PC-9 (cell line): Measurements from ENCODE around the gene LTBP4. TPM values are rescaled to one million over a fixed set of nuclear protein-coding genes. Genes with fewer than 3 reads are reported as not detected.

ENCODE experiments used
- Bru-seq: library from RNA; stranded (reverse); fragments of 400-500 nt; gene quantifications from one replicate; lab custom pipeline; 2021; lab: Mats Ljungman, UMichigan
- BruChase-seq, 2 experiments: library from RNA; stranded (reverse); fragments of 400-500 nt; gene quantifications; one replicate each; lab custom pipeline; 2021; lab: Mats Ljungman, UMichigan
- BruUV-seq: library from RNA; stranded (reverse); fragments of 400-500 nt; replicated peaks from 2 replicates; lab custom pipeline; 2021; lab: Mats Ljungman, UMichigan
- CTCF ChIA-PET: fragments of 300-600 bp; sonication (Branson Sonifier 250); formaldehyde crosslinking; loops from one replicate; lab custom pipeline; 2022; ENCODE audit warnings: antibody characterized with exemption; lab: Charles Lee
- POLR2A ChIA-PET: fragments of 300-600 bp; sonication (Branson Sonifier 250); formaldehyde crosslinking; loops from one replicate; lab custom pipeline; 2022; ENCODE audit warnings: antibody characterized with exemption; ENCODE audit not compliant: unreplicated experiment; lab: Charles Lee
- DNase-seq, 2 experiments: peaks; one replicate each; pipeline versions ENCODE4 v3.0.0 to v3.0.0-alpha.2; 2015 to 2022; ENCODE audit warnings: mixed read lengths in 1 of 2
- H2AFZ ChIP-seq: fragments of 200-600 bp; sonication (generic); 2 replicates; pipeline ENCODE4 v1.8.1; 2017; ENCODE audit warnings: antibody characterized with exemption
- H3F3A ChIP-seq: fragments of 200-600 bp; sonication (generic); 2 replicates; pipeline ENCODE4 v1.8.1; 2017; ENCODE audit warnings: antibody characterized with exemption, mild to moderate bottlenecking, low read depth; ENCODE audit not compliant: insufficient read depth
- H3K27ac ChIP-seq: fragments of 200-600 bp; sonication (generic); 2 replicates; pipeline ENCODE4 v1.6.1; 2016; ENCODE audit warnings: mixed run types
- H3K27me3 ChIP-seq: fragments of 200-600 bp; sonication (generic); 2 replicates; pipeline ENCODE4 v1.6.1; 2016; ENCODE audit warnings: low read depth, mixed run types; ENCODE audit not compliant: insufficient read depth
- H3K36me3 ChIP-seq: fragments of 200-600 bp; sonication (generic); 2 replicates; pipeline ENCODE4 v1.6.1; 2016; ENCODE audit warnings: low read depth, mixed run types
- H3K4me1 ChIP-seq: fragments of 200-600 bp; sonication (generic); replicated peaks from 2 replicates; pipeline ENCODE4 v1.6.1; 2016; ENCODE audit warnings: mixed run types; ENCODE audit not compliant: insufficient read depth
- H3K4me2 ChIP-seq: fragments of 200-600 bp; sonication (generic); 2 replicates; pipeline ENCODE4 v1.6.1; 2017; ENCODE audit warnings: mixed run types
- H3K4me3 ChIP-seq: fragments of 200-600 bp; sonication (generic); 2 replicates; pipeline ENCODE4 v1.6.1; 2016; ENCODE audit warnings: mixed run types
- H3K79me2 ChIP-seq: fragments of 200-600 bp; sonication (generic); 2 replicates; pipeline ENCODE4 v1.6.1; 2017; ENCODE audit warnings: low read depth, mixed run types
- H3K9me2 ChIP-seq: fragments of 200-600 bp; sonication (generic); 2 replicates; pipeline ENCODE4 v1.8.1; 2017; ENCODE audit warnings: mild to moderate bottlenecking; ENCODE audit not compliant: insufficient read depth
- H3K9me3 ChIP-seq: fragments of 200-600 bp; sonication (generic); 2 replicates; pipeline ENCODE4 v1.8.1; 2016; ENCODE audit warnings: low read depth; ENCODE audit not compliant: insufficient read depth
- H4K20me1 ChIP-seq: fragments of 200-600 bp; sonication (generic); 2 replicates; pipeline ENCODE4 v1.8.1; 2017; ENCODE audit not compliant: insufficient read depth
- CTCF ChIP-seq: fragments of 200-600 bp; sonication (generic); conservative IDR thresholded peaks from 2 replicates; pipeline ENCODE4 v1.6.1; 2017; ENCODE audit warnings: mixed run types, antibody characterized with exemption, mild to moderate bottlenecking, moderate library complexity
- EZH2 ChIP-seq: fragments of 200-600 bp; sonication (generic); IDR thresholded peaks from 2 replicates; pipeline ENCODE4 v1.8.0; 2017; ENCODE audit warnings: antibody characterized with exemption, low read depth
- intact Hi-C: fragments of 100-400 bp; cut with micrococcal nuclease; formaldehyde crosslinking; loops from one replicate; pipeline ENCODE4 v1.10.0; 2022; ENCODE audit not compliant: unreplicated experiment
- long read RNA-seq: library from polyadenylated mRNA; stranded (forward); transcript quantifications from one replicate; pipeline ENCODE4 v2.0.0, GENCODE V29; 2022
- total RNA-seq: library from RNA; stranded (reverse); gene quantifications from 2 replicates; pipeline ENCODE4 v1.2.3, GENCODE V29; 2021

The LTBP4 gene
- total RNA-seq (163 and 203 TPM in 2 replicates), Bru-seq, nascent RNA (percentile 63 among the genes with signal in this experiment), BruChase-seq, experiment 1, labeled RNA remaining after a 2-hour chase (percentile 64 among the genes with signal in this experiment), BruChase-seq, experiment 2, labeled RNA remaining after a 6-hour chase (percentile 77 among the genes with signal in this experiment)
- long read RNA-seq, full-length matches to known transcripts: 3 of 83 reads
- long read RNA-seq, partial matches to known transcripts: 54 of 83 reads
- long read RNA-seq, other reads (novel, unspliced or antisense): 26 of 83 reads

- DNase-seq: no peak
These were observed at the start of gene LTBP4 for GRCh38 chr19:40601134-40601974. Gene LTBP4 (plus strand): TSS chr19:40601369. CDS start chr19:40601388, 19 bp downstream.

GRCh38 chr19:40552848-40553247 is 48.3 kb upstream of the LTBP4 start:
- Histone ChIP-seq H3K9me3 (no peaks in the 10 kb centered on the region), H3K4me2 (no peak overlapping the region), H3K79me2 (no peaks in the 10 kb centered on the region), H3K27ac (no peak overlapping the region), H3F3A (peaks cover 4% of the 10 kb centered on the region; the same call in 1 of the 2 replicates), H2AFZ (no peak overlapping the region), H3K9me2 (no peaks in the 10 kb centered on the region), H3K4me1 (no peaks in the 10 kb centered on the region), H3K27me3 (peaks cover 43% of the 10 kb centered on the region), H4K20me1 (no peaks in the 10 kb centered on the region), H3K4me3 (no peak overlapping the region), H3K36me3 (no peaks in the 10 kb centered on the region)
- intact Hi-C loops: no loop called here
- ChIA-PET POLR2A (no interaction called here), CTCF (interaction anchor here (0.6 kb wide), 1 partner anchor 103 kb away, joined by 7 read pairs; no protein-coding TSS in a partner anchor)
- no TSS peak for BruUV-seq
- TF ChIP-seq CTCF: no peak
- TF ChIP-seq EZH2: no peak
- no peak for DNase-seq

More at GRCh38 chr19:40601134-40601974, at the start of gene LTBP4:
- BruUV-seq: no TSS peak
- Histone ChIP-seq H3K4me2 (peak within 1 kb of the TSS; percentile 99), H3K9me2 (no peaks in the 10 kb centered on the region), H4K20me1 (no peaks in the 10 kb centered on the region), H3K9me3 (no peaks in the 10 kb centered on the region), H2AFZ (no peak within 1 kb of the TSS), H3K79me2 (no peaks in the 10 kb centered on the region), H3K27me3 (peaks cover 35% of the 10 kb centered on the region), H3F3A (peaks cover 32% of the 10 kb centered on the region; the same call in 1 of the 2 replicates), H3K4me3 (peak within 1 kb of the TSS; percentile 48; the same call in 1 of the 2 replicates), H3K36me3 (no peaks in the 10 kb centered on the region), H3K27ac (no peak within 1 kb of the TSS), H3K4me1 (peaks cover 42% of the 10 kb centered on the region)
- POLR2A ChIA-PET: interaction anchor here (0.7 kb wide), 1 partner anchor 303 kb away, joined by 3 read pairs; no protein-coding TSS in a partner anchor
- CTCF ChIA-PET: interaction anchor here (0.6 to 1.2 kb wide), 3 partner anchors 33 to 491 kb away, joined by 3 to 7 read pairs (median 6); no protein-coding TSS in a partner anchor
- peak; percentile 88; the same call in 1 of the 2 replicates for TF ChIP-seq EZH2
- TF ChIP-seq CTCF: no peak
- intact Hi-C loops: no loop called here
